ENCODE data around the gene LRG1.

Gene LRG1

GRCh38 chr19:4506449-4507149 is 33.2 kb downstream of the LRG1 start:
- DNase-seq = no peak

- no peak for DNase-seq
Observed at GRCh38 chr19:4505570-4506448, 34.0 kb downstream of the LRG1 start.

- DNase-seq = no peak
Observed at GRCh38 chr19:4504891-4505569, 34.8 kb downstream of the LRG1 start.

GRCh38 chr19:4504297-4504701 is 35.5 kb downstream of the LRG1 start:
- no peak for DNase-seq

GRCh38 chr19:4503825-4504170 is 36.0 kb downstream of the LRG1 start:
- no peak for DNase-seq

GRCh38 chr19:4503132-4503824 is 36.6 kb downstream of the LRG1 start:
- DNase-seq = no peak

- DNase-seq = no peak
Observed at GRCh38 chr19:4502282-4503131, 37.3 kb downstream of the LRG1 start.

- no peak for DNase-seq
Observed at GRCh38 chr19:4501691-4502090, 38.1 kb downstream of the LRG1 start.

GRCh38 chr19:4500841-4501591 is 38.8 kb downstream of the LRG1 start:
- no peak for DNase-seq

GRCh38 chr19:4499855-4500254 is 40.0 kb downstream of the LRG1 start:
- no peak for DNase-seq

GRCh38 chr19:4499318-4499717 is 40.5 kb downstream of the LRG1 start:
- DNase-seq = no peak

- no peak for DNase-seq
Observed at GRCh38 chr19:4498694-4499093, 41.1 kb downstream of the LRG1 start.

- no peak for DNase-seq
Observed at GRCh38 chr19:4497770-4498389, 42.0 kb downstream of the LRG1 start.

GRCh38 chr19:4496304-4496703 is 43.5 kb downstream of the LRG1 start:
- DNase-seq = no peak

- no peak for DNase-seq
Observed at GRCh38 chr19:4495471-4495870, 44.4 kb downstream of the LRG1 start.

GRCh38 chr19:4494691-4495064 is 45.2 kb downstream of the LRG1 start:
- no peak for DNase-seq

GRCh38 chr19:4493929-4494690 is 45.7 kb downstream of the LRG1 start:
- DNase-seq = no peak

- DNase-seq = no peak
Observed at GRCh38 chr19:4493104-4493928, 46.5 kb downstream of the LRG1 start.

Data from OCI-M1 (cell line).